ENCODE data around the gene KRT20.

Gene KRT20

GRCh38 chr17:40827746-40828453 is 57.1 kb downstream of the KRT20 start:
- H3K27ac ChIP-seq (ENCODE audit: low read length): no peak overlapping the region

More at GRCh38 chr17:40827746-40828453, 57.1 kb downstream of the KRT20 start:
- Histone ChIP-seq H3K9ac (ENCODE audit: low read depth, low read length) (no peak overlapping the region), H3K36me3 (ENCODE audit: insufficient read depth, low read depth, low read length) (no peaks in the 10 kb centered on the region), H3K4me3 (ENCODE audit: low read length) (no peak overlapping the region), H3K4me1 (ENCODE audit: insufficient read depth, low read length) (no peaks in the 10 kb centered on the region), H3K27me3 (ENCODE audit: insufficient read depth, low read length) (peaks cover 52% of the 10 kb centered on the region), H3K9me3 (ENCODE audit: insufficient read depth, low read depth, low read length) (no peaks in the 10 kb centered on the region)

All from iPS-20b (cell line).